GM21529 (cell line): ENCODE data around the gene PSORS1C2.

Experiments used
- ATAC-seq: cut with Tn5 transposase; IDR thresholded peaks from one replicate; pipeline ENCODE4 v1.9.1; 2021; ENCODE audit not compliant: unreplicated experiment

The PSORS1C2 gene

DNA sequence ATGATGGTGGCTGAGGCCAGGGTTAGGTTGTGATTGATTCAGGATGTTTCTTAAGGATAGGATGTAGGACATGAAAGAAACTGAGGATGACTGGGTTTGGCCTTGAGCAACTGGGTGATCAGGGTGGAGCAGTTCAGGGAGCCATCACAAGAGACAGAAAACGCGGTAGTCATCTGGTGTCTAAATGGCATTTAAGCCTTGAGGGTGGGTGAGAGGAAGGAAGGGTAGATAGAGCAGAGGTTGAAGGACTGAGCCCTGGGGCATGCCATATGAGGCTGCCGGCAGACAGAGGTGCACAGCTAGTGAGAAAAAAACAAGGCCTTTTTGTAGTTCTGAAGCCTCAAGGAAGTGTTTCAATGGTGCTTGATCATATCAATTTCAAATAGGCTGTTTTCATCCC lies 29.7 kb upstream of the PSORS1C2 start:
- no peak for ATAC-seq

DNA sequence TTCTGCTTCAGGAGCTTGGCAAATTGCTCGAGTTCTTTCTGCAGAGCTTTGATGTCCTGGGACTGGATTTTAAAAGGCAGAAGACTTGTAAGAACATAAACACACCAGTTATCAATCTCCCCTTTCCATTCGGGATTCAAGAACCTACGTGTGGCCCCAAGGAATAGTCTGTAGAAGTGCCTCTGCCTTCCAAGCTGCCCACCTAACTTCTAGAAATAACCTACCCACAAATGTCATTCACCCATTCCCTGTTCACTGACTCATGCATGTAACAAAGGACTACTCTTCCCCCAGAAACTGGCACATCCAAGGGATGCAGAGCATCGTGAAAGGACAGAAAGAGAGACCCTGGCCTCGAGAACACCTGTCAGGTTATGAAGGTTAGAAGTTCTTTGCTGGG lies 27.1 kb upstream of the PSORS1C2 start:
- no peak for ATAC-seq

- ATAC-seq, result peak; percentile 76
Observed at GRCh38 chr6:31165064-31165832, 26.4 kb upstream of the PSORS1C2 start.

GRCh38 chr6:31164475-31165063 lies 25.7 kb upstream of the PSORS1C2 start:
- peak; percentile 4 for ATAC-seq

DNA sequence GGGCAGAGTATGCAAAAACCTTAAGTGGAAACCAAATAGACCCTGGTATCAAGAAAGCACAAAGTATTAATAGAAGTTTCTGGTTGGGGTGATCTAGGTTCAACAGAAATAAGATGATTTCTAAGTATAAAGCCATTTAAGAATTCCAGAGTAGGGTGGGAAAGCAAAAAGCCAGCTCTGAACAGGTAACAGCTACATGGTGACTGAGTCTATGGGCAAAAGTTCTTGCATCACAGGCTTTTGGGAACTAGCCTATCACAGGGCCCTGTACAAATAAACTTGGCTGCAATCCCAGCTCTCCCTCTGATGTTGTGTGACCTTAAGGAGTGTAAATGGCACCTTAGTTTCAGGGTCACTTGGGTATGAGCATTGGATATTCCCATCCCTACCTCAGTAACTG lies 25.1 kb upstream of the PSORS1C2 start:
- no peak for ATAC-seq

DNA sequence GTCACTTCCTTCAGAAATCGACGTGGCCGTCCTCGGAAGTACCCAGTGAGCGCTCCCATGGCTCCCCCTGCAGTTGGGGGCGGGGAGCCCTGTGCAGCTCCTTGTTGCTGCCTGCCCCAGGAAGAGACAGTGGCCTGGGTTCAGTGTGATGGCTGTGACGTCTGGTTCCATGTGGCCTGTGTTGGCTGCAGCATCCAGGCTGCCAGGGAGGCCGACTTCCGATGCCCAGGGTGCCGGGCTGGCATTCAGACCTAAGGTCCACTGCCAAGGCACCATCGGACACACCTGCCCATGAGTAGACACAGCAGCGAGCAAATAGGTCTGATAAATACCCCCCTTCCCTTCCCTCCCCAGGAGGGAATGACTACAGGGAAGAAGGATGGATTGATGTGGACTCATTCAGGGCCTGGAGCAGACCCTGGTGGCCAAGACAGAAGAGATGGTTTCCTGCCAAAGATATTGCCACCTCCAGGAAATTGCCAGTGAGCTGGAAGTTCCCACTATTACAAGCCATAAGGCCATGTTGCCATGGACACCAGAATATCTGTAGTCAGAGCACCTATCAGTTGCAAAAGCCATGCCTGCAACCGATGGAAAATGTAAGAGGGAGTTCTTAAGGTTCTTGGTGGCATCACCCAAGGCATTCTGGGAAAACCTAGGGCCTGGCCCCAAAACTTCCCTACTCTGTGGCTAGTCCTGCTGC lies 23.7 kb upstream of the PSORS1C2 start:
- ATAC-seq, result no peak

- no peak for ATAC-seq
Observed at GRCh38 chr6:31161216-31162126, 22.6 kb upstream of the PSORS1C2 start.

- ATAC-seq, result no peak
Observed at GRCh38 chr6:31158863-31159855, 20.3 kb upstream of the PSORS1C2 start.

GRCh38 chr6:31158140-31158862 lies 19.4 kb upstream of the PSORS1C2 start, which contains the start of gene TCF19:
TCF19 (plus strand) TSS chr6:31158589; CDS start chr6:31159470, 881 bp downstream.
- ATAC-seq, result peak; percentile 82

- peak; percentile 14 for ATAC-seq
Observed at GRCh38 chr6:31157513-31158139, 18.8 kb upstream of the PSORS1C2 start, which contains the start of gene CCHCR1. CCHCR1 (minus strand) TSS chr6:31157802; CDS start chr6:31157600, 202 bp downstream.

DNA sequence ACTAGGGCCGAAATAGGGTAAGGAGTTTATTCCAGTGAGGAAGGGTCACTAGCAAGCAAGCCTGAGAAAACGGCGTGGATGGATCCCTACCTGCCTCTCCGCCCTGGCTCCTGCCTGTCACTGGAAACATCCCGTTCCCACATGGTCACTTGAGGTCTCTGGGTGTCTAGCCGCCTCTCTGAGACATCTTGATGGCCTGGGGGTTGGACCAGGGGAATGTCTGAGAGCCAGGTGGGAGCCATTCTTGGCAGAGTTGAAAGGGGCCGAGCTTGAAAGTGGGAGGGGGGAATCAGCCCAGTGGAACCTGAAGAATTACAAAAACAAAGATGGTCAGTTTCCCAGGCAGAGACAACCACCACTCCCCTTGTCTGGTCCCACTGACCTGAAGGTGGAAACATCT lies 17.8 kb upstream of the PSORS1C2 start:
- no peak for ATAC-seq

GRCh38 chr6:31154436-31154835 lies 15.6 kb upstream of the PSORS1C2 start:
- no peak for ATAC-seq

GRCh38 chr6:31152781-31153180 lies 13.9 kb upstream of the PSORS1C2 start:
- ATAC-seq, result no peak

- ATAC-seq, result no peak
Observed at GRCh38 chr6:31149827-31150447, 11.1 kb upstream of the PSORS1C2 start.

DNA sequence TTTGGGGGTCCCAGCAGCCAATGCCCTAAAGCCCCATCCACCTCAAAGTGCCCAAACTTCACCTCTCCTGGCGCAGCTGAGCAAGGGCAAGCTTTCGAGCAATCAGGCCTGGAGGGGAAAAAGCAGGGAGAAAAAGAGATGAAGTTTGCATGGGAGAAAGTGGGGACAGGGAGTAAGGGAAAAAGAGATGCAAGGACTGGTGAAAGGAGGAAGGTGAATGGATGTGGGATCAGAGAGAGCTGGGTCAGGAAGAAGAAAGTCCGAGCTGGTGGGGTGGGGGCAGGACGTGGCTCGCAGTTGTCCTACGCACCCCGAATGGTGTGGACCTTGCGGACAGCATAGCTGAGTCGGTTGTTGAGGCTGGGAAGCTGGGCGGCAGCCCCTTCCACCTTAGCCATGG lies 6.5 kb upstream of the PSORS1C2 start:
- ATAC-seq, result no peak

- no peak for ATAC-seq
Observed at GRCh38 chr6:31144970-31145340, 6.1 kb upstream of the PSORS1C2 start.

DNA sequence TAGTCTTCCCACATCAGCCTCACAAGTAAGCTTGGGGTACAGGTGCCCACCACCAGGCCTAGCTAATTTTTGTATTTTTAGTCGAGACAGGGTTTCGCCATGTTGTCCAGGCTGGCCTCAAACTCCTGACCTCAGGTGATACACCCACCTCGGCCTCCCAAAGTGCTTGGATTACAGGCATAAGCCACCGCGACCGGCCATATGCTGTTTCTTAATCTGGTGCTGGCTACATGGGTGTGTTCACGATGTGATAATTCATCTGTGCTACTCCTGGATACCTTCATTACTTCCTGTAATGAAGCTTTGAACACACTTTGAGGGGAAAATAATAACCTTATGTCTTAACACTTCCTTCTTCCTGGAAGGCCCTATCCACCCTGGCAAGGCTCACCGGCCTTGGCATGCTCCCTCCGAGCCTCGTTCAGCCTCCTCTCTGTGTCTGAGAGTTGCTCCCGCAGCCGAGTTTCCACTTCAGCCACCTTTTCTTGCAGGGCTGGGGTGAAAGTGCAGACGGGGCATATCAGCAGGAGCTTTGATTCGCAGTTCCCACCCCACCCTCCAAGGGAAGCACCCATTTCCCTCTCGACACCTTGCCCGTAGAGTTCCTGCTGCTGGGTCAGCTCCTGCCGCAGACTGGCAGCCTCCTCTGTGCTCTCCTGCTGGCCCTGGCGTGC lies 5.6 kb upstream of the PSORS1C2 start:
- ATAC-seq, result no peak

DNA sequence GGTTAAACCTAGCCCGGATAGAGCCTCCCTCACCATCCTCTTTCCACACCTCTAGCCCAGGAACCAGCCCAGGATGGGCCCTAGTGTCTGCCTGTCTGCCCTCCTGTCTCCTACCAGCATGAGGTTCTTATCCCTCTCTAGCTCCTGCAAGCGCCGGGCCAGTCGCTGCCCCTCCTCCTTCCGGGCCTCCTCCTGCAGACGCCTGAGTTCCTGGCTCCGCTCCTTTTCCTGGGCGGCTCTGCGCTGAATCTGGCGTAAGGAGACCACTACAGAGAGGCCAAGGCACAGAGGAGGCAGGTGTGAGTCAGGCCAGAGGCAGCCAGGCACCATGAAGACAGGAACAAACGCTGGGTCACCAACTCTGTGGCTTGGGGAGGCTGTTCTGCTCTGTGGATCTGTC lies 4.3 kb upstream of the PSORS1C2 start:
- no peak for ATAC-seq
